ENCODE results near the gene TMC8.
A peak's percentile ranks its signal among the peaks of the same experiment; 100 is the strongest.

GRCh38 chr17:78168242-78168902 is 37.8 kb downstream of the TMC8 start, which contains the start of gene SYNGR2:
- TF ChIP-seq HOXA7 (CRISPR knock-in tag; IDR thresholded peaks at IDR 0.05; ENCODE audit: borderline replicate concordance) = no peak
- TF ChIP-seq CTCF (tag by site-specific recombination; IDR thresholded peaks at IDR 0.05) = 0 out of 2 replicates have a peak, but pooled peaks have one; percentile 17
- peak; percentile 25; the same call in 1 of the 2 replicates for TF ChIP-seq YY1 (tag by site-specific recombination; IDR thresholded peaks at IDR 0.05)
- TF ChIP-seq ZNF391 (tag by site-specific recombination; IDR thresholded peaks at IDR 0.05; ENCODE audit: borderline replicate concordance, low read depth) = no peak
- TF ChIP-seq ZNF777 (tag by site-specific recombination; IDR thresholded peaks at IDR 0.05; ENCODE audit: borderline replicate concordance) = no peak
- no peak for TF ChIP-seq GFI1B (tag by site-specific recombination; IDR thresholded peaks at IDR 0.05)
